HG03095 (cell line): ENCODE results near the gene DGAT2.

ENCODE experiments used
- ATAC-seq: cut with Tn5 transposase; IDR thresholded peaks from one replicate; pipeline ENCODE4 v1.9.1; 2021; ENCODE audit warnings: moderate library complexity; ENCODE audit not compliant: unreplicated experiment

The DGAT2 gene

DNA sequence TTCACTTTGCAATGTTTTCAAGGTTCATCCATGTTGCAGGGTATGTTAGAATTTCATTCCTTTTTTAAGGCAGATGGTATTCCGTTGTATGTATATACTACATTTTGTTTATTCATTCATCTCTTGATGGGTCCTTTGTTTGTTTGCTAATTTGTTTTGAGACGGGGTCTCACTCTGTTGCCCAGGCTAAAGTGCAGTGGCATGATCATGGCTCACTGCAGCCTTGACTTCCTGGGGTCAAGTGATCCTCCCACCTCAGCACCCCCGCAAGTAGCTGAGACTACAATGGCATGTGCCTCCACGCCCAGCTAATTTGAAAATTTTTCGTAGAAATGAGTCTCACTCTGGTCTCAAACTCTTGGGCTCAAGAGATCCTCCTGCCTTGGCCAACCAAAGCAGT, 52.6 kb downstream of the DGAT2 start:
- no peak for ATAC-seq

DNA sequence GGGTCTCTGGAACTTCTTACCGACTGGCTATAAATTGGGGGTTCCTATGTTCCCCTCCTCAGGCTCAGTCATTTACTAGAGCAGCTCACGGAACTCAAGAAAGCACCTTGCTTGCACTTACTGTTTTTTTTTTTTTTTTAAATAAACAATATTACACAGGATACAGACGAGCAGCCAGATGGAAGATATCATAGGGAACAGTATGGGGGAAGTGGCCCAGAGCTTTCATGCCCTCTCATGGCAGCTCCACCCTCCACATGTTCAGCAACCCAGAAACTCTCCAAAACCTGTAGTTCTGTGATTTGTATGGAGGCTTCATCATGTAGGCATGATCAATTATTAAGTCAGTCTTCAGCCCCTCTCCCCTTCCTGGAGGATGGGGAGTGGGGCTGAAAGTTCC, 54.0 kb downstream of the DGAT2 start:
- ATAC-seq, result no peak

DNA sequence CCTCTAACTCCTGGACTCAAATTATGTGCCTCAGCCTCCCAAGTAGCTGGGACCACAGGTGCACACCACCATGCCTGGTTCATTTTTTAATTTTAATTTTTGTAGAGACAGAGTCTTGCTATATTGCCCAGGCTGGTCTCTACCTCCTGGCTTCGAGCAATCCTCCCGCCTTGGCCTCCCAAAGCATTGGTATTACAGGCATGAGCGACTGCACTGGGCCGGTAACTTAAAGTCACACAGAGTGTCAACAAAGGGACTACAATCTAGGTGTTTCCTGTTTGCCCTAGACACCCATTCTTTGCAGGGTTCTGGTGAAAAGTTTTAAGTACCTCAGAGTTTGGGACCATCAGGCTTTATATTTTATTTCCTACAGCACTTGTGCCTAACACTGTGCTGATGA, 54.8 kb downstream of the DGAT2 start:
- no peak for ATAC-seq

DNA sequence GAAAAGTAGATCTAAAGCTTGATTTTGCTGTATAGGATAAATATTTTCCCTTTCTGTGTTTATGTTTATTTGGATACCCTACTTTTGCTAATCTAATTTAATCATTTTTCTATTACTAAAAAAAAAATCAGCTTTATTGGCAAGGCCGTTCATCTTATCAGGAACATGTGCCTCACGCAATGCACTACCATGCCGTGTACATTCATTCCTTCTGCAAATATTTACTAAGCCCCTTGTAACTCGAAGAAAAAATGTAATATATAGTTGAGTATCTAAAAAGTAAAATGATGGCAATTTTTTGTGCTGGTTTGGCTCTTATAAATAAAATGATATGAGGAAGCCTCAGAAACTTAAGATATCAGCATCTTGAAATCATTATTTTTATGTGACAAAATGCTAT, 55.4 kb downstream of the DGAT2 start:
- ATAC-seq, result no peak

DNA sequence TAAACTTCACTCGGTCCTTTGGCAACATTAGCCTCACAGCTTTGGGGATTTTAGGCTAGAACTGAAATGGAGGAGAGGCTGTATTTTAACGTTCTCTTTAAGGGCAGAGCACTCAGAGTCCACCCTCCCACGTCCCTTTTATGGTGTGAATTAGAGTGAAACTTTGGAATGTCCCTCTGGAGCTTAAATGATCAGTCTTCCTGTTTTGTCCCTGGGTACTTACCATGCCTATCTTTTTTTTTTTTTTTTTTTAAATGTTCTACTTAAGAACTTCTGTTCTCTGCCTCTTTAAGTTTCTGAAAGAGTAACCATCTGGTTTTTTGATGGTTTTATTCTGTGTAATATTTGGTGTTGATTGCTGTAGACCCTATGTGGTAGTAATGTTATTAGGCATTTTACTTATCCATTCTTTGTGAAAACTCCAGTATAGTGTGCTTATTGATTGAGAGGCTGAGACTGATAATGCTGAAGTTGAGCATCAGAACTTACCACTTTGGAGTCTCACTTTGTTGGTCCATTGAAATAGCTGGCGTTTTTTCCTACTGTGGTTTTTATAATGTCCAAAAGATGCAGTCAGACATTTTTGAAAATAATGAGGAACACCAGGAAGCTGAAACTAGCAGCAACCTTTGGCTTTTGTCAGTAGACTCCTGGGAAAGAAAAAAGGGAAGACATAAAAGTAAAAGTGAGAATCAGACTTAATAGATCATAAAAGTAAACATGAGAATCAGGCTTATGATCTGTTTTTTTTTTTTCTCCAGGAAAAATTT, 58.1 kb downstream of the DGAT2 start:
- ATAC-seq, result no peak

DNA sequence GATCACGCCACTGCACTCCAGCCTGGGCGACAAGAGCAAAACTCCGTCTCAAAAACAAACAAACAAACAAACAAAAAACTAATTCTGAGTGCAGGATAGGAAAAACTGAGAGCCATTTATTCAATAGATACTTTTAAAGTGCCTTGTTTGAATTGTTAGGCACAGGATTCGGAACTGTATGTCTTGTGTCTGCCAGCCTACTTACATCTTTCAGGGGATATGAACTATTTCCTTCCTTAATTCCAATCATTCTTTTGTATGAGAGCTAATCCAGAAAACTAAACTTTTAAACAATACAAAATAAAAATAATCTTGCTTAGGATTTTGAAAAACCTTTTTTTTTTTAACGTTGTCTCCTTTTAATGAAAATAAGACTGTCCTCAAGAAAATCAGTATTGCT, 59.0 kb downstream of the DGAT2 start:
- no peak for ATAC-seq

DNA sequence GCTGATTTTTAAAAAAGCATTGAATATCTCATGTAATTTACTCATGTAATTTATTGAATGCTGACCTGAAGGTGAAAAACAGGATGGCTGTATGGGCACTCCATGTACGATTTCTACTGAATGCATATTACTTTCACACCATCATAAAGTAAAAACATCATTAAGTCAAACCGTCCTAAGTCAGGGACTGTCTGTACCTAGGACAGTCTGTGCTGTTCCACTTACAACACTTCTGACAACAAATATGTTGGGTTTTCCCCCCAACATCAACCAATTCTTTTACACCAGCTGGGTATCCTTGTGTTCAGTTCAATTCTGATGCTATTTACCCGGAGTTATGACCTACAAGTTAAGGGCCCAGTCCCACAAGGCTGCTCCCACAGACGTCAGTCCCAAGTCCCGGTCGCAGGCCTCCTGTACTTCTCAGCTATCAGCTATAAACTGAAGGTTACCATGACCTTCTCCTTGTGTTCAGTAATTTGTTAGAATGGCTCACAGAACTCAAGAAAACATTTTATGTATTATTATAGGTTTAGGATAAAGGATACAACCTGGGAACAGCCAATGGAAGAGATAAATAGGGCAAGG, 63.4 kb downstream of the DGAT2 start:
- ATAC-seq, result no peak

DNA sequence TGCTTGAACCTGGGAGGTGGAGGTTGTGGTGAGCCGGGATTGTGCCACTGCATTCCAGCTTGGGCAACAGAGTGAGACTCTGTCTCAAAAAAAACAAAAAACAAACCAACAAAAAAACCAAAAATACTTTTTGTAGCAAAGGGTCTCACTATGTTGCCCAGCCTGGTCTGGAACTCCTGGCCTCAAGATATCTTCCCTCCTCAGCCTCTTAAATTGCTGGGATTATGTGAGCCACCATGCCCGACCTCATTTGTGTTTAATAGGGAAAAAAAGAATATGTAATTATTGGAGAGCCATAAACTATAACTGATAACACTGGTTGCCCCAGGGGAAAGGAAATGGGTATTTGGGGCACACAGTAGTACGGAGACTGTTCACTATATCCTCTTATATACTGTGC, 66.2 kb downstream of the DGAT2 start:
- ATAC-seq, result no peak

DNA sequence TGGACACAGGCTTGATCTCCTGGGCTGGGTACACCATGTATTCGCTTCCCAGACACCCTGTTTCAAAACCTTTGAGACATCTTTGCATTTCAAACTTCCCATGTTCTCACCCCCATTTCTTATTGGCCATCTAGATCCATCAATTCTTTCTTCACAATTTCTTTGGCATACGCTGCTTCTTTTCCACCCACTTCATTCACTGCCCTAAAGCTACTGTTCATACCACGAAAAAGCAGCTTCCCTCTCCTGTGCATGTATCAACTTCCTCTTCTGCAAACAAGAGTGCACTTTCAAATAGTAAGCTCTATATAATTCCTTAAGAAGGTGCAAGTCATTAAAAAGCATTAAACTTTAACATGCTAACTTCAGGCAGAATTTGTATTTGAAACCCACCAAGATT, 67.8 kb downstream of the DGAT2 start:
- no peak for ATAC-seq

DNA sequence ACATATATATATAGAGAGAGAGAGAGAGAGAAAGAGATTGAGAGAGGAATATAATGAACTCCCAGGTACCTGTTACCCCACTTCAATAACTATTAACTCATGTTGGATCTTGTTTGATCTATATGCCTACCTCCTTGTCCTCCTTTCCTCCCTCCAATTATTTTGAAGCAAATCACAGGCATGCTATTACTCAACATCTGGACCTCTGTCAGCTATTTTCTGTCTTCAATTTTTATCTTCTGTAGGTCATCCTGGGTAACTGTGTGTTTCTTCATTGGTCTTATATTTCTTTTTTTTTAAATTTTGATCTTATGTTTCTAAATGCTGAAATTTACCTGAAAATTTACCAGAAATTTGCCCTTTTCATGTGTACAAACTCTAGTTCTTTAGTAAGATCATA, 71.3 kb downstream of the DGAT2 start:
- no peak for ATAC-seq

DNA sequence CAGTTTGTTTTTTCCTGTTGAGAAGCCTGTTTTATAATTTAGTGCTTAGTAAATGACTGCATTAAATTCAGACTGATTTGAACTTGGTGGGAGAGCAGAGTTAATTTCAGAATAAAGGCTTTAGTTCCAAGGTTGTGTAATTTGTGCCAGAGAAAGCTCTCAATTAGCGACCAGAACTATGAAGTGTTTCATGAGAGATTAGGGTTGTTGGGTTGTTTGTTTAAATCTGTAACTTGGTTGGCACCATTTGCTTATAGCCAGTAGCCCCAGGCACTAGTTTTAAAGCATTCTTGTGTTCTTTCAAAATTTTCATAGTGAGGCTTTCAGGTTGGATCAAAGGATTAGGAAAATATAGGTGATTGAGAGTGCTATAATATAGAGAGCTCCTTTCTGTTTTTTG, 71.9 kb downstream of the DGAT2 start:
- ATAC-seq, result no peak

DNA sequence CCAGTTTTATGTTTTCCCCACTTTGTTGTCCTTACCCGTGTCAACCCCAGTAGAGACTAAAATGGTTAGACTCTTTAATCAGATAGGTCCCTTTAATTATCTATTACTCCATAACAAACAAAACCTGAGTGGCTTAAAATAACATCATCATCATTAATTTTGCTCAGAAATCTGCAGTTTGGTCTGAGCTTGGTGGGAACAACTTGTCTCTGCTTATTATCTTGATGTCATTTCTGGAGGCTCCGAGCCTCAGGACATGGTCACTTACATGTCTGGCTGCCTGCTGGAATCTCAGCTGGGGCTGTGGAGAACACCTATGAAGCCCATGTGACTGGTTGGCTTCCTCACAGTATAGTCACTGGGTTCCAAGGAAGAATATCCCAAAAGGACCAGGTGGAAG, 73.2 kb downstream of the DGAT2 start:
- ATAC-seq, result no peak

DNA sequence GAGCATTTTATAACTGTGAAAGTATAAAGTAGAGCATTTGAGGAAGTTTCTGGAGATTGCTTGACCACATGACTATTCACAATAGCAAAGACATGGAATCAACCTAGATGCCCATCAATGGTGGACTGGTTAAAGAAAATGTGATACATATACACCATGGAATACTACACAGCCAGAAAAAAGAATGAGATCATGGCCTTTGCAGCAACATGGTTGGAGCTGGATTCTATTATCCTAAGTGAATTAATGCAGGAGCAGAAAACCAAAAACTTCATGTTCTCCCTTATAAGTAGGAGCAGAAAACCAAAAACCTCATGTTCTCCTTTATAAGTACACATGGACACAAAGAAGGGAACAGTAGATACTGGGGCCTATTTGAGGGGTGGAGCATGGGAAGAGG, 76.7 kb downstream of the DGAT2 start:
- ATAC-seq, result no peak

DNA sequence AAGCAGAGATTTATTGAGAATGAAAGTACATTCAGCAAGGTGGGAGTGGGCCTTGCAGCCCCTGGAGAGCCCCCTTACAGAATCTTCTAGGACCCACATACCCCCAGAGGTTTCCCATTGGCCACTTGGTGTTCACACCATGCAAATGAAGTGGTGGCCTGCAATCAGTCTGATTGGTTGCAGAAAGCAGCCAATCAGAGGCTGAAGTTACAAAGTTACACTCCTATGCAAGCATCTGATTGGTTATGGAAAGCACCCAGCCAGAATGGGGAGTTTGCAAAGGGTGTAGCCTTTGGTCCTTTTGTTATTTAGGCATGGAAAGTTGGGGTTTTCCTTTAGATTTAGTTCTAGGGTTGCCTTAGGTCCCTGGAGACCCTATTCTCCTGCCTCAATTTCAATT, 81.3 kb downstream of the DGAT2 start:
- ATAC-seq, result no peak

DNA sequence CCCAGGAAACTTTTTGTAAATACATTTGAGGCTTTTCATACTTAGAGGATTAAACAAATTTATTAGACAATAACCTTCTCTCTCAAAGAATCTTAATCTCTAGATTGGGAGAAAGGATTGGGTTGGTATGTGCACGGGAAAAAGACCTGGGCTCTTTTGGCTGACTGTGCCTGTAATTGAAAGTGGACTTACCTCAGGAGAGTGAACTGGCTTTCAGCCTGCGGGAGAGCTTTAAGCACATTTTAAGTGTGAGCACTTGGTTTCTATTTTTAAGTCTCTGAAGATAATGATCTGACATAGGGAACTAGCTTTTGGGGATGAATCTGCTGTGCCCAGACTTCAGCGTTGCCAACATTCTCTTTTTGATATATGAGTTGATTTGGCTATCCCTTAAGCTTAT, 82.2 kb downstream of the DGAT2 start:
- no peak for ATAC-seq
